B cell (primary cell): Measurements from ENCODE around the gene HES7. TPM values are rescaled to one million over a fixed set of nuclear protein-coding genes. Genes with fewer than 3 reads are reported as not detected.

Source experiments
- ATAC-seq: fragments of 200-7000 bp; cut with Tn5 transposase; one replicate; pipeline ENCODE4 v1.10.0; 2021; ENCODE audit warnings: low read depth, mild to moderate bottlenecking, moderate number of reproducible peaks, moderate library complexity
- CTCF ChIA-PET: fragments of 350-600 bp; sonication (Branson Sonifier 250); formaldehyde crosslinking; loops from one replicate; lab custom pipeline; 2021; ENCODE audit warnings: antibody characterized with exemption, inconsistent platforms; lab: Charles Lee
- POLR2A ChIA-PET: fragments of 350-600 bp; sonication (Branson Sonifier 250); formaldehyde crosslinking; loops from one replicate; lab custom pipeline; 2021; ENCODE audit warnings: antibody characterized with exemption; lab: Charles Lee
- DNase-seq: peaks from one replicate; pipeline ENCODE4 v3.0.0; 2013
- H2AFZ ChIP-seq: 2 replicates; pipeline ENCODE4 v1.6.1; 2012; ENCODE audit warnings: mild to moderate bottlenecking, low read depth, low read length; ENCODE audit not compliant: insufficient read depth, poor library complexity, severe bottlenecking
- H3K27ac ChIP-seq, 2 donors: 1 replicate in 1 of 2; 2 replicates in 1 of 2; pipeline ENCODE4 v1.5.1; 2012 to 2013; ENCODE audit warnings: low read length in 2 of 2, mild to moderate bottlenecking in 2 of 2, moderate library complexity in 1 of 2
- H3K27me3 ChIP-seq, 4 experiments: fragments of 200-600 bp in 1 of 4; sonication (generic) in 1 of 4; replicated peaks in 1 of 4; 1 replicate in 2 of 4; 2 replicates in 2 of 4; pipeline versions ENCODE4 v1.6.1 to v1.7.0; 2013 to 2016; ENCODE audit warnings: low read length in 3 of 4, mild to moderate bottlenecking in 2 of 4, mixed read lengths in 1 of 4, moderate library complexity in 1 of 4; ENCODE audit not compliant: insufficient read depth in 4 of 4, control insufficient read depth in 3 of 4; ENCODE audit errors: control extremely low read depth in 1 of 4
- H3K36me3 ChIP-seq, 2 experiments: replicated peaks in 1 of 2; 1 replicate in 1 of 2; 2 replicates in 1 of 2; pipeline versions ENCODE4 v1.6.1 to v1.7.1; 2013; ENCODE audit warnings: low read length in 1 of 2; ENCODE audit not compliant: insufficient read depth in 2 of 2, control insufficient read depth in 1 of 2; ENCODE audit errors: control extremely low read depth in 1 of 2, extremely low read depth in 1 of 2
- H3K4me1 ChIP-seq, 2 donors: fragments of 200-600 bp in 1 of 2; sonication (generic) in 1 of 2; 1 replicate in 1 of 2; 2 replicates in 1 of 2; pipeline versions ENCODE4 v1.5.1 to v1.6.1; 2013 to 2017; ENCODE audit warnings: low read length in 2 of 2; ENCODE audit not compliant: control insufficient read depth in 2 of 2, insufficient read depth in 2 of 2
- H3K4me2 ChIP-seq: replicated peaks from 2 replicates; pipeline ENCODE3; 2012; ENCODE audit warnings: mild to moderate bottlenecking, low read depth, low read length; ENCODE audit not compliant: poor library complexity, severe bottlenecking
- H3K4me3 ChIP-seq, 5 experiments: fragments of 200-600 bp in 1 of 5; sonication (generic) in 1 of 5; 1 replicate in 3 of 5; 2 replicates in 2 of 5; pipeline versions ENCODE4 v1.5.1 to v1.7.0; 2011 to 2016; ENCODE audit warnings: low read length in 4 of 5, mild to moderate bottlenecking in 4 of 5, low read depth in 2 of 5, control low read depth in 1 of 5, moderate library complexity in 1 of 5; ENCODE audit not compliant: insufficient read depth in 1 of 5; ENCODE audit errors: control extremely low read depth in 1 of 5, extremely low read depth in 1 of 5
- H3K79me2 ChIP-seq: fragments of 200-600 bp; sonication (generic); one replicate; pipeline ENCODE4 v1.6.0; 2016; ENCODE audit warnings: low read length; ENCODE audit not compliant: control insufficient read depth, insufficient read depth
- H3K9ac ChIP-seq: fragments of 200-600 bp; sonication (generic); 2 replicates; pipeline ENCODE4 v1.6.1; 2017; ENCODE audit warnings: mild to moderate bottlenecking, low read length, moderate library complexity
- H3K9me3 ChIP-seq, 3 donors: one replicate each; pipeline versions ENCODE4 v1.6.1 to v1.7.1; 2013; ENCODE audit warnings: low read length in 2 of 3; ENCODE audit not compliant: control insufficient read depth in 2 of 3, insufficient read depth in 1 of 3; ENCODE audit errors: control extremely low read depth in 1 of 3
- H4K20me1 ChIP-seq: 2 replicates; pipeline ENCODE4 v1.6.0; 2012; ENCODE audit warnings: mild to moderate bottlenecking, low read length; ENCODE audit not compliant: insufficient read depth, control insufficient read depth, poor library complexity, severe bottlenecking
- H3K27ac Mint-ChIP-seq: one replicate; pipeline ENCODE4 v1.8.0; 2021; ENCODE audit warnings: mixed read lengths
- H3K27me3 Mint-ChIP-seq: one replicate; pipeline ENCODE4 v1.8.0; 2021; ENCODE audit warnings: mixed read lengths
- H3K4me1 Mint-ChIP-seq: one replicate; pipeline ENCODE4 v1.8.0; 2021; ENCODE audit warnings: mixed read lengths
- H3K4me3 Mint-ChIP-seq: one replicate; pipeline ENCODE4 v1.8.0; 2021; ENCODE audit warnings: mixed read lengths
- H3K9me3 Mint-ChIP-seq: one replicate; pipeline ENCODE4 v1.8.0; 2022; ENCODE audit warnings: mixed read lengths; ENCODE audit not compliant: insufficient read depth
- CTCF ChIP-seq: fragments of 200-600 bp; IDR thresholded peaks from one replicate; pipeline ENCODE4 v1.8.0; 2022; ENCODE audit warnings: antibody characterized with exemption, mild to moderate bottlenecking
- EZH2 ChIP-seq: IDR thresholded peaks from 2 replicates; pipeline ENCODE4 v1.6.1; 2012; ENCODE audit warnings: borderline replicate concordance, low read depth, mild to moderate bottlenecking, moderate library complexity, low read length; ENCODE audit not compliant: insufficient read depth, poor library complexity, severe bottlenecking
- WGBS: methylation state at CpG from one replicate; pipeline ENCODE4 v1.1.5; 2013; ENCODE audit warnings: missing lambda C conversion rate; ENCODE audit not compliant: insufficient coverage; 5-methylcytosine and 5-hydroxymethylcytosine counted together
- intact Hi-C: fragments of 100-400 bp; cut with micrococcal nuclease; formaldehyde crosslinking; loops from one replicate; pipeline ENCODE4 v1.10.0; 2022
- polyA plus RNA-seq: library from polyadenylated mRNA; depleted of rRNA; stranded (reverse); fragments of >200 nt; gene quantifications from 2 replicates; pipeline ENCODE4 v1.2.3, GENCODE V29; 2012
- total RNA-seq, 2 donors: library from RNA; stranded (reverse); fragments of 120-200 nt in 1 of 2; gene quantifications; 1 replicate in 1 of 2; 2 replicates in 1 of 2; pipeline versions ENCODE4 v1.2.3 to v1.2.4, GENCODE V29; 2013 to 2022

Gene HES7
- total and polyA plus RNA-seq, 2 donors (not counting 1 experiment from before 2014, with no cell fraction given) = 0.34 TPM; not detected in 1

- ATAC-seq (no peak), DNase-seq (no peak)
- Histone ChIP-seq H4K20me1 (peaks cover 34% of the 10 kb centered on the region), H3K27ac (no peak overlapping the region), H2AFZ (no peak overlapping the region), H3K36me3 (no peaks in the 10 kb centered on the region), H3K4me1 (peaks cover 69 to 76% of the 10 kb centered on the region in 2 donors), H3K9ac (peak overlapping the region; percentile 72), H3K79me2 (no peaks in the 10 kb centered on the region), H3K4me2 (peak overlapping the region; percentile 91), H3K4me3 (peak overlapping the region; percentile 32 to 85 (median 70)), H3K27me3 (peaks cover 0 to 70% (median 38%) of the 10 kb centered on the region in 4 experiments), H3K9me3 (peaks cover 0 to 28% (median 0%) of the 10 kb centered on the region in 3 donors)
- peak overlapping the region; percentile 94 for H3K4me3 Mint-ChIP-seq
- 0% methylated on average over 27 of the region's 40 CpGs for WGBS
- ChIA-PET POLR2A (interaction anchor here (0.6 to 3.1 kb wide), 9 partner anchors 17 to 127 kb away, joined by 3 to 23 read pairs (median 13); partner anchors contain the start of gene CTC1), CTCF (interaction anchor here (0.7 to 20.5 kb wide), 22 partner anchors 11 to 298 kb away, joined by 3 to 360 read pairs (median 10); partner anchors contain the start of genes AURKB, BORCS6, CTC1 and PER1)
- peaks cover 73% of the 10 kb centered on the region for H3K4me1 Mint-ChIP-seq
- H3K9me3 Mint-ChIP-seq = no peaks in the 10 kb centered on the region
- intact Hi-C loops = no loop called here
- H3K27ac Mint-ChIP-seq = peak overlapping the region; percentile 97
- H3K27me3 Mint-ChIP-seq = peaks cover 50% of the 10 kb centered on the region
- TF ChIP-seq CTCF = peak; percentile 50
- TF ChIP-seq EZH2 = no peak
Observed at GRCh38 chr17:8120520-8121406, 3.1 kb downstream of the HES7 start.
